Retina (tissue), 1 donor: ENCODE results near the gene WDR54.

Source experiments
- DNase-seq: peaks from one replicate; pipeline ENCODE4 v3.0.0-alpha.2; 2016

Gene WDR54, protein sequence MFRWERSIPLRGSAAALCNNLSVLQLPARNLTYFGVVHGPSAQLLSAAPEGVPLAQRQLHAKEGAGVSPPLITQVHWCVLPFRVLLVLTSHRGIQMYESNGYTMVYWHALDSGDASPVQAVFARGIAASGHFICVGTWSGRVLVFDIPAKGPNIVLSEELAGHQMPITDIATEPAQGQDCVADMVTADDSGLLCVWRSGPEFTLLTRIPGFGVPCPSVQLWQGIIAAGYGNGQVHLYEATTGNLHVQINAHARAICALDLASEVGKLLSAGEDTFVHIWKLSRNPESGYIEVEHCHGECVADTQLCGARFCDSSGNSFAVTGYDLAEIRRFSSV

DNA sequence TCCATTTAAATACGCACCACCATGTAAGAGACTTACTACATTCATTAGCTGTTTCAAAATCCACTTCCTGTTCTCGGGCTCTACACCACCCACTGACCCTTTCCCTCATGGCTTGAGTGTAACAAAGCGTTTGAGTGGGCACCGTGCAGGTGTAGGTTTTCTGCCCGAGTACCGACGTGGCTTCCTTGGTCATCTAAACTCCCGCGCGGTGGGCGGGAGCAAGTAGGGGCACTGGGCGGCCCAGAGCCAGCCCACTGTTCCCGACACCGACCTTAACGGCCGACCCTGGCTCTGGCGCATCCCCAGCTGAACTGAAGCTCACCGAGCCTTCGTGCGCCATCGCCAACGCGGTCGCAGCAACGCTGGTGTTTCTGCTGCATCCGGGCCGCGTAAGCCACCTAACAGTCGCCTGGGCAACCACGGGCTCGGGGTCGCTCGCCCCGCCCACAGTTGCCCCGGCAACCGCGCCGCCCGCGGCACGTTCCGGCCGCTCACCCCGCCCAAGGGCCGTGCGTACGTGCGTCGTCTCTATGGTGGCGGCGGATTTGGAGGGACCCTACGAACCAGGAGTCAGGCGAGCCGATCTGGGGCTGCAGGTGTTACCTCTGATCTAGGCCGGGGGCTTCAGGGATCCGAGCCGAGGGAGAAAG lies at the start of gene WDR54, which contains the start of gene C2orf81:
WDR54 (plus strand) TSS at position 510 of the 650 bp plus-strand sequence. CDS start 424 bp downstream, outside the sequence.
C2orf81 (minus strand) TSS at position 399 of the 650 bp plus-strand sequence; CDS start at position 340, 59 bp downstream.
- peak; percentile 98 for DNase-seq

DNA sequence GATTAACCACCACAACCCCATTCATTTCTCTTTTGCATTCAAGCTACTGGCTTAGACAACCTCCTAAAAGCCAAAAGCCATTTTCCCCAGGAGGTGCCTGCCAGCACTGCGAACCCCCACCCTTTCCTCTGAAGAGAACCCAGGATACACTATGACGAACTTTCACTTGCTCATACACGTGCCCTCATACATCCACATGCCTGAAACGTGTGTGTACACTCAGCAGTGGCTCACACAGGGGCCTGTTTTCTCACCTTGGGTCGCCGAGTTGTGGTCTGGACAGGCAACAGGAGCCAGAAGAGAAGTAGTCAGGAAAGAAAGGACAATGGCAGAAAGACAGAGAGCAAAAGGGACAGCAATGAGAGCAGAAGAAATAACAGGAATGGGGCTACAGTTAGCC lies 48.9 kb upstream of the WDR54 start:
- no peak for DNase-seq

DNA sequence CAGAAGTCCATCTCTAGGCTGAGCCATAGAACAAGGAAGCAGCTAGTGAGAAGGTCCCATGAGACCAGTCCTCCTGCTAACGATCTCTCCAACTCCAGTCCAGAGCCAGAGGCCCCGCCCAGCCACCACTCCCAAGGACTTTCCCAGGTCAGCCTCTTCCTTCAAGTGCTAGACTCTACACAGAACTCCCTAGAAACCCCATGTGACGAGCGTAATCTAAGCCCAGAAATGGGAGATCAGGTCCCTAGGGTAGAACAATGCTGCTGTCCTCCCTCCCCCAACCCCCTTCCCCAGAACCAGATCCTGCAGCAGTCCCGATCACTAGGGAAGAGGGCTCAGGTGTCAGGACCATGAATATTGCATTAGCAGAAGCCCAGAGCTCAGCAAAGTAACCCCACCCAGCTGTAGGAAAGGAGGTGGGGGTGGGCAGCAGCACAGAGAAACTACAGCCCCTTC lies 48.3 kb upstream of the WDR54 start:
- peak; percentile 57 for DNase-seq

DNA sequence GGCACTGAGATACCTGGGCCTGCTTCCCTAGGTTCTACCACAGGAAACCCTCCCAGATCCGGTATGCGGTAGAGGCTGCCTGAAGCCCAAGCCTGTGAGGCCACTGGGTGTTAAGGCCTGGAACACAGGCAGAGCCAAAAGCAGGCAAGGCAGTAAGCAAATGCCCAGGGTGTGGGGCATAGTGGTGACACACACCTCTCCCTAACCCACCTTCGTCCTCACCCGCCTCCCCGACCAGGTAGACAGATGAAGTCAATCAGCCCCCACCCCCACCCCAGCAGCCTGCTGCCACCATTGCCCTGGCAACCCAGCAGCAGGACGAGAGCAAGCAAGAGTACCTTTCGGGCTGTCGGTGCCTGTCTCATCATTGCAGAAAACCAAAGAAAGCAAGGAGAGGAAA lies 47.5 kb upstream of the WDR54 start:
- no peak for DNase-seq

DNA sequence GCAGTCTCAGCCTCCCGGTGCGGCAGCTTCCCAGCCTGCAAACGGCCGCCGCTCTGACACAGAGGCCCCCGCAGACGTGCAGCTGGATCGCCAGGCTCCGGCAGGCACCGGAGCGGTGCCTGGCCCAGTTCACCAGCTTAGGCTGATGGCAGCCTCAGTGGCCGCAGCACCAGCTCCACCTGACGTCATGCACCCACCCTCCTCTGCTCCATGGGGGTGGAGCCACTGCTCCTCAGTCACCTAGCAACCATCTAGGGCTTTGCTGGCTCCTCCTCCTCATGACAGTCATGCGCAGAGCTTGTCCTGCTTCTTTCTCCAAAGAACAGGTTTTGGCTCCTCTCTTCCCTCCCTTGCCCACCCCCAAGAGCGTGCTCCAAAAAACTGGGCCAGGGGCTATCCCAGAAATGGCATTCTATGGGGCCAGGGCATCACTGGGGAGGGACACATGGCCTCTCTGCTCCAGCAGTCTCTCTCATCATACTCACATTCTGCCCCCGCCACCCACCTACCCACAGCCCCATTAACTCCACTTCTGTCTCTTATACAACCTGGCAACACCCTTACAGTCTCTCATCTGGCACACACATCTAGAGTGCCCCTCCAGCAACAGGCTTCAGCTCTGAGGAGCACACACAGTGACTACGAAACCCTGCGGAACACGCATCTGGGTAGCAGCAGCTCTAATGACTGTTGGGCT lies 46.9 kb upstream of the WDR54 start:
- peak; percentile 92 for DNase-seq

DNA sequence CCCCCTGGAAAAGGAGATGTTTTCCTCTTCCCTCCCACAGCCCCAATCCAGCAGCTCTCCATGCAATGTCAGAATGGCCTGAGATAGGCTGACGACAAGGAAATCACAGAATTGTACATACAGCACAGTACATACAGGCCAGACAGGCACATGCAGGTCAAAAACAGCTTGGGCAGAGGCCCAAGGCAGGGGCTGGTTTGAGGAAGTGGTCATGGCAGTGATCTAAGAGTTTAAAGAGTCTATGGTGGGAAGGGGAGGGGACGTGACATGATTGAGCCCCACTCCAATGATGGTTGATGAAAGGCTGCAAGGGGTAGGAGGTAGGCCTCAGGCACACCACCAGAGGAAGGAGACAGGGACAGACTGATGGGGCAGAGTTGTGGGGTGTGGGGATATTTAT lies 45.7 kb upstream of the WDR54 start:
- DNase-seq, result no peak

DNA sequence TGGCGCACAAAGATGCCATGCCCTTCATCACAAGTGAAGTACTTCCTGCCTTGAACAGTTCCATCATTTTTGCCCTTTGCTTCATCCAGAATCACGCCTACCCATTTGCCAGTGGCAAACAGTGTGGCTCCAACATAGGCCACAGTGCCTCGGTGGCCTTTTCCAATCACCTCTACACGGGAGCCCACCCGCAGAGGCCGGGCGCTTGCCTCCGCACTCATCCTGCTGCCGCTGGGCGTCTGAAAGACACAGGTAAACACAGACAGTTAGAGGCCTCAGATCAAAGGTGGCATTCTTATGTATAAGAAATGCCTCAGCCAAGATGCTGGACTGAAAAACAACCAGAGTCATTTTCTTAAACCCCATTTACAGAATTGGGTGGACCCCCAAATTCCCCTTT lies 43.5 kb upstream of the WDR54 start:
- no peak for DNase-seq

DNA sequence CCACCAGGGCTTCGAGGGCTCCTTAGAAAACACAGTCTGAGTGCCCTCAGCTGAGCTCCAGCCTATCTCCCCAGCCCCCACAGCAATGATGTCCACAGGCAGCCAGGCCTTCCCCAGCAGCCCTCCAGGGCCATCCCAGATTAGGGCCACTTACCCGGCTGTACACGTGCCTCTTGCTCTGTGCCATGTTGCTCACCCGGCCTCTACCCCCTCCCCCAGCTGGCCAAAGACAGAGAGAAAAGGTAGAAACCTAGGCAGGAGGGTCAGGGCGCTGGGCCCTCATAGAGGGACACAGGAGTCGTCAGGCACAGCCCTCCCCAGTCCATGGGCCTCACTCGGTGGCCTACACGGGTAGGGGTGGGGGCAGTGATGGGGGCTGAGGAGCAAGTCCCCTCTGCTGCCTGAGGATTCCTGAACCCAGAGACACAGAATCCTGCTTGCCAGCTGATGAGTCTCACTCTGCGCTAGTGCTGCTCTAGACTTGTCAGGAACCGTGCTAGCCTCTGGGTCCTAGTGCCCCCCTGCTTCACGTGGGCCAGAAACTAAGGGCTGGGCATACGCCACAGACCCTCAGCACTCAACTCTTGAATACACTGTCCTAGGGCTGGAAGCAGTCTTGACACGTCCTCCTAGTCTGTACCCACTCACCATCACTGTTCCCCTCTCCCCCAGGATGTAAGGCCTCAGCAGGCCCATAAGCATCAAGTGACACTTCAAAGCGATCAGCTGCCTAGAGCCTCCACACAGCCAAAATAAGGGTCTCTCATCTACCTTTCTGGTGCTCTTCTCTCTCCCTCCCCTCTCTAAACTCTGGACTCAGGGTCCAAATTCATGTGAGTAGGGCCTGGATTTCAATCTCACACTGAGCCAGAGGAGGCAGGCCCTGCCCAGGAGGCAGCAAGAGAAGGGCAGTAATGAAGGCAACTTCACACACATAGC lies 41.4 kb upstream of the WDR54 start, which contains the start of gene DCTN1:
DCTN1 (minus strand) TSS at position 461 of the 939 bp plus-strand sequence; CDS start at position 187, 274 bp downstream.
- peak; percentile 71 for DNase-seq

DNA sequence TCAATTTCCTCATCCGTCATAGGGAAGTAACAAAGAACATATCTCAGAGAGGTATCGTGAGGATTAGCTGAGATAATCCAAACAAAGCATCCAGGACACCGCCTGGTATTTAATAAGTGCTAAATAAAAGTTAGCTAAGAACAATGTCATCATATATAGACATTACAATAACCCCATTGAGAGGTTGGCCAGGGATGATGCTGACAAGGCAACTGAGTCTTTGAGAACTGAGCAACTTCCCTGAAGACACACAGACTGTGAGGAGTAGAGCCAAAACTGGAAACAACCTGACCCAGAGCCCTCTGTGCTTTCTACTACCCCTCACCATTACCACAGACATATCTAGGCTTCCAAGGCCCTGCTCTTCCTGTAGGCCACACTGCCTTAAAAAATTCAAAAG lies 39.8 kb upstream of the WDR54 start:
- DNase-seq, result no peak

DNA sequence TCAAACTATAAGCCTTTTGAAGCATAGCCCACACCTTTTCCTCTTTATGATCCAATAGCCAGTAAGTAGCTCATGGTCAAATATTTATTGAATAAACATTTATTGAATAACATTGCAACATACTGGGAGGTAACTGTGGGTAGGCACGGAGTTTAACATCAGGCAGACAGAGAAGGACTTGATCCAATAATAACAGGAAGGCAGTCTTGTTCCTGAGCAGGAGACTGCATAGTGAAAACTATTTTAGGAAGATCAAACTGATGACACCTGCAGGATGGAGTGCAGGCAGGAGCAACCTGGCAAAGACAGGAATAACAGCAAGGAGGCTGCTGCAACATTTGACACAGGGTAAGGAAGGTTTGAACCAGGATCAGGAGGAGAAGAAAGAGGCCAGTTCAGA lies 38.3 kb upstream of the WDR54 start:
- no peak for DNase-seq

DNA sequence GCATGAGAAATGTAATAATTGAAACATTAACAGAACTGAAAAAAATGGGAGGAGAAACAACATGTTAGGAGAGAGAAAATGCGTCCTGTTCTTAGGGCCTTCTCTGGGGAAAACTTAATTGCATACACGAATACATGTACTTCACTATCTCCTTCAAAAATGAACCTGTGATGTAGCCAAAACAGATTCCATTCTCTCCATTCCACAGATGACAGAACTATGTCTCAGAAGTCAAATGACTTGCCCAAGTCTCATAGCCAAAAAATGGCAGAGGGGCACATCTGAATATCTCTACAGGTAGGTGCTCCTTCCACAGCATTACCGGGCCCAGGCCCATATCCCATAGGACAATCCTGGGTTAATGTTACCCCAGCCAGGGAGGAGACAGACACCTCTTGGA lies 37.5 kb upstream of the WDR54 start:
- no peak for DNase-seq

DNA sequence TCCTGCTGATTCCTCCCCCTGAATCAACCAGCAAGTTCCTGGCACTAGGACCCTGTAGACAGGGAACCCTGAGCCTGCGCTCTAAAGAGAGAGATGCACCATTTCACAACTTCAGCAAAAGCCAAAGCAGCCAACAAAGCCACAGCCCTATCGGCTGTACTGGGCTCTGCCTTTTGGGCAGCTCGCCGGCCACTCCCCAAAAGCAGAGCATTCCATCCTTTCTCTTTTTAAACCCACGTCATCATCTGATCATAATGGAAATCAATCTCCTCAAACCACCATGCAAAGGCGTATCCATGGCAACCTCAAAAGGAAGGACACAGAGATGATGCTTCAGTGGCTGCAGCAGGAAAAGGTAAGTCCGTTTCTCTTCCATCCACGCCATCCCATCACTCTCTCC lies 36.1 kb upstream of the WDR54 start:
- DNase-seq, result peak; percentile 59

DNA sequence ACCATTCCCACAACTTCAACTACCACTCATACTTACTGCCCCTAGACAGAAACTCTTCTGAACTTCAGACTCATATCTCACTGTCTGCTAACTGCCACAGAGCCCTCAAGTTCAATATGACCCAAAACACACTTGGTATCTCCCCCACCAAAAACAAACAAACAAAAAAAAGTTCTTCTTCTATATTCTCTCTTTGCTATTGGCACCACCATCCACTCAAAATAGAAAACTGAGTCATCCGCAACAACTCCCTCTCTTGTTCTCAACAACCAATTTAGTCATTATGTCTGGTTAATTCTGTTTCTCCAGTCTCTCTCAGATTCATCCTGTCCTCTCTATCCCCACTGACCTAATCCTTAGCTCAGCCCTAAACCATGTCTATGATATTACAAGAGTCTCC lies 34.2 kb upstream of the WDR54 start:
- DNase-seq, result no peak

DNA sequence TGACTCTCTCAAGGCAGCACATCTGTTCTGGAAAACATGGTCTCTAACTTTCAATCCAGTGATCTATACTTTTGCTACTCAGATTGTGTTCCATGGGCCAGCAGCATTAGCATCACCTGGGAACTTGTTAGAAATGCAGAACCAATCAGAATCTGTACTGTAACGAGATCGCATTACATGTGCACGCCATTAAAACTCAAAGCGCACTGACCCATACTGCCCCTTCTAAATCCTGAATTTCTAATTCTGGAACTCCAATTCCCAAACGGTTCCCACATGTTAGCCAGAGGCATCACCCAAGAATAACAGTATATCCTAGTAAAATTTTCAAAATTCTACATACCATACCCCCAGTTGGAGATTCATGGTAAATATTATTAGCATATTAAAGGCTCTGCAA lies 30.9 kb upstream of the WDR54 start:
- no peak for DNase-seq

DNA sequence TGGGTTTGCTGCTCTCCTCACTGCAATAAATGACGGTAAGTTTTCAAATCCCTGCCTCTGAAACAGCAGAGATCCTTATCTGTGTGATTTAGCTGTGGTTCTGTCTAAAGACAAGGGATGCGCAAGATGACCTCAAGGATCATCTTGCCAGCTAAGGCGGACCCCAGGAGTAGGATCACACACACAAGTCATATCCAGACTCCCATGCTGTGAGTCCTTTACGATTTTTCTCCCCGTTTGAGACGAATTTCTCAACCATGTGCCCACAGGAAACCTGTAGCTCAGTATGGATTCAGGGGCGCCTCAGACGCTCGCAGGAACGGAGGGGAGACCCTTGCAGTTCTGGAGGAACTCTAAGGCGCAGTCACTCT lies 30.3 kb upstream of the WDR54 start:
- DNase-seq, result no peak

DNA sequence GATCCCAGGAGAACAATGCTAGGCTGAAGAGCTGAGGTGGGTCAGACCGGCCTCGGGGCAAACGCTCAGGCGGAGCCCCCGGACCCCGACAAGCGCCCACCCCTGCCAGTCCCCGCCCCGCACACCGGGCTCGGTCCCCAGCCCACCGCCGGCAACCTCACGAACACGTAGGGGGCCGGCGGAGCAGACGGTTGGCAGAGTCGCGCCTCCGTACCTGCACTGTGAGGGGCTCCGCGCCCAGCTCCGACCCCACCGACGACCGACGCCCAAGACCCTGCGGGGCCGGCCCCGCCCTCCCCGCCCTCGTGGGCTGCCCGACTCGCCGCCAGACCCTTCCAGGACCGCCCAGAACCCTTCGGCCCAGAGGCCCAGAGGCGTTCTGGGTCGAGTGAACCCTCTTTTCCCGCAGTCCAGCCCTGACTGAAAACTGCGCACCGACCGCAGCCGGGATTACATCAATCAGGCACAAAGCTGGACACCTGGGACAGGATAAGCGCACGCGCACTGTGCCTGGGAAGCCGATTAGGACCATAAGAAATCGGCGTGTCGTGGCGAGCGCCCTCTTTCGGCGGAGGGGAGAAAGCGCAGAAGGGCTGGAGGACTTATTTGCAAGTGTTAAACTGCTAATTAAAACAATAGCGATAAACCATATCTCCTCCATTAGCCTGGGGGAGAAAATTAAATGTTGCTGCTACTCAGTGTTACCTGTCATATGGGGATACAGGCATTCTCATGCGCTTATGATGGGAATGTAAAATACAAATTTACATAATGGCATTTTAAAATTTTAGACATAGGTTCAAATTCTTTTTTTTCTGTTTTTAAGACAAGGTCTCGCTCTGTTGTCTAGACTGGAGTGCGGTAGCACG lies 29.7 kb upstream of the WDR54 start:
- DNase-seq, result peak; percentile 98

DNA sequence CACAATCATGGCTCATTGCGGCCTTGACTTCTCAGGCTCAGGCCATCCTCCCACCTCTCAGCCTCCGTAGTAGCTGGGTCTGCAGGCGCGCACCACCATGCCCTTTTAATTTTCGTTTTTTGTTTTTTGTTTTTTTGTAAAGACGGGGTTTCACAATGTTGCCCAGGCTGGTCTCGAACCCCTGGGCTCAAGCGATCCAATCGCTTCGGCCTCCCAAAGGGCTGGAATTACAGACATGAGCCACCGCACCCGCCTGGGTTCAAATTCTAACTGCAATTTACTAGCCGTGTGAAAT lies 29.1 kb upstream of the WDR54 start:
- DNase-seq, result no peak

DNA sequence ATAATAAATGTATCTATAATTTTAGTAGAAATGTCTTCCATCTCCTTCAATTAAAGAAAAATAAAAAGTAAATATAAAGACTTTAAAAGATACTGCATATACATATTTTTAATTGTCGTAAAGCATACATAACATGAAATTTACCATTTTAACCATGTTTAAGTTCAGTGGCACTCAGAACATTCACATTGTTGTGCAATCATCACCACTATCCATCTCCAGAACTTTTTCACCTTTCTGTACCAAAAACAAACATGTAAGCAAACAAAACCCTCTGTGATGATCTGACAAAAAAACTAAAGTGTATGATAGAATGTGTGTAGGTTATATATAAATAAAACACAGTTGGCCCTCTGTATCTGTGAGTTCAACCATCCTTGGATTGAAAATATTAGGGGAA lies 28.0 kb upstream of the WDR54 start:
- DNase-seq, result no peak

DNA sequence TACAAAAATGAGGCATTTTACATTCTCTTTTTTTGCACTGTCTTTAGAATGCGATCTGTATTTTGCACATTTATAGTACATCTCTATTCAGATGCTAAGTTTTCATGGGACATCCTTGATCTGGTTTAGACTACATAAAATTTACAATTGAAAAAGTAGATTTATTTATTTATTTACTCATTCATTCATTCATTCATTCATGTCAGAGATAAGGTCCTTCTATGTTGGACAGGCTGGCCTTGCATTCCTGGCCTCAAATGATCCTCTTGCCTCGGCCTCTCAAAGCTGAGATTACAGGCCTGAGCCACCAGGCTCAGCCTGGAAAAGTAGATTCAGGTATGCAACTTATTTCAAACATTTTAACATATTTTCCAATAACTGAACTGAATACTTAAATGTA lies 25.4 kb upstream of the WDR54 start:
- no peak for DNase-seq

DNA sequence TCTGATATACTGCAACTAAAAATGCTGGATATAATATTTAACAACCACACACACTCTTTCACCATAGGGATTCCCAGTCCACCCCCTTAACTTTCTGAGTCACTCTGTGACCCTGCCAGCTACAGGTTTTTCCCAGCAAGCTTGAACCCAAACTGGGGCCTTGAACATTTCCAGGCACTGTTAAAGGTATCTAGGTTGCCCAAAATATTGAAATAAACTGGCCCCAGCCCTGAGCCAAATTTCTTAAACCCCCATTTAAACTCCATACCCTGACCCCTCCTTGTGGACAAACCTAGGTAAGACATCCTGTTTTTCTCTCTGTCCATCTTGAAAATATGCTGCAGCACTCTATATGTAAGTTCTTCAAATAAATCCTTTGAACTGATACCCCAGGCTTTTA lies 21.7 kb upstream of the WDR54 start:
- DNase-seq, result no peak

DNA sequence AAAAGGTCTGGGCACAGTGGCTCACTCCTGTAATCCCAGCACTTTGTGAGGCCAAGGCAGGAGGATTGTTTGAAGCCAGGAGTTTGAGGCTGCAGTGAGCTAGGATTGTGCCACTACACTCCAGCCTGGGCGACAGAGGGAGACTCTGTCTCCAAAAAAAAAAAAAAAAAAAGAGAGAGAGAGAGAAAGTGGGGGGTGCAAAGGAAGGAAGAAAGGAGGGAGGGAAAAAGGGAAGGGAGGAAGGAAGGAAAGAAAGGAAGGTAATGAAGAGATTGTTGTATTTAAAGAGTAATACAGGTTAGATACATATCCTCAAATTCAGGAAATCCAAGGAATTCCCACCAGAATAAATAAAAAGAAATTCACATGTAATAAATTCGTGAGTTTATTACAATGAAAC lies 19.6 kb upstream of the WDR54 start:
- no peak for DNase-seq

DNA sequence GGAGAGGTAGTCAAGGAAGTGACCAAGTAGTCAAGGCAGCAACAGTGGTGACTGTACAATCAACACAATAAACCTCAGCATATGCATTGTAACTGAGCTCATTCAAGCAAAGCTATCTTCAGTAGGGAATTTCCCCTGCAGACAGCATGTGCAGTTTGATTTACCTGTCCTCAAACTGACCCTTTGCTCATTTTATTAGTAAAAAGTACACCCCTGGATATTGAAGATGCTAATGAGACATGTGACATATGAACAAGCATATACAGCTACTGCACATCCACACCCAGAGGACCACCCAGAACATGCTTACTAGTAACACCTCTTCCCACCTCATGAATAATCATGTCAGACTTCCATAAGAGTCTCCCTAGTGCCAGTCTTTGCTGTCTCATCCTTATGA lies 15.5 kb upstream of the WDR54 start:
- DNase-seq, result no peak
